Middle frontal gyrus (tissue), 1 donor: ENCODE data around the gene FGF13.

ENCODE experiments used
- DNase-seq: peaks from one replicate; pipeline ENCODE4 v3.0.0-alpha.2; 2015; ENCODE audit warnings: low spot score; ENCODE audit errors: extremely low spot score

The FGF13 gene

DNA sequence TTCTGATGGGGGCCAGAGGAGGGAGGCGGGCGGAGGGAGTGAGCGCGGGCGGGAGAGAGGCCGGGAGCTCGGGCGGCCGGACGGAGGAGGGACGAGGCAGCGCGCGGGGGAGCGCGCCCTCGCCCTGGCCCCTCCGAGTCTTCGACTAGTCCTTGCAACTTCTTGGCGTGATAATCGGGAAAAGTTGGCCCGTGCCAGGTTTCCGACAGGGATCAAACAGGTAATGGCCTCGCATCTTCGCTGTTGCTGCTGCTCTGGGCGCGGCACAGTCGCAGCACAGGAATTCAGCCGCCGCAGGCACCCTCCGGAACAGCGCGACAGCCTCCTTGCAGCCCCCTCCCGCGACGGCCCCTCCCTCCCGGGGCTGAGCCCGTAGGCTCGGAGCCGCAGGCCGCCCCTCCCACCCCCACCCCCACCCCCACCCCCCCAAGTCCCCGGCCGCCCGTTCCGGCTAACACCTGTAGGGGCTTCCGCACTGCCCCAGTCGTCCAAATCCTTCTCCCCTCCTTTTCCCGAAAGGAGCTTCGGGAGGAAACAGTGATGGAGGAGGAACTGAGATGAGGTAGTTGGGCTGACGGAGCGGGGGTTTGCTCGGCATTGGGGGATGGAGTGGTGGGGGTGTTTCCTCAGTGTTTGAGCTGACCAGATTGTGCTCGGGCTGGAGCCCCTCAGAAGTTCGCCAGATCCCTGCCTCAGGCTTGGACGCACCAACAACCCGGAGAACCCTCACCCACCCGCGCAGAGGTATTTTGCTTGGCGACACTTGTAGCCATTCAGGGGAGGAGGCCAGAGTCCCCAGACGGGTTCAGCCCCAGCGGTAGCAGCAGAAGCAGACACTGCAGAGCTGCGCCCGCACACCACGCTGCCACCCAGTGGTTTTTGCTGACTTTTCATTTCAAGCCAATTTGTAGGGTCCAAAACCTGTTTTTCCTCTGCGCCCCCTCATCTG, at the start of gene FGF13:
TSS of gene FGF13 (minus strand) at position 319 of the 949 bp plus-strand sequence. CDS start 714 bp downstream, outside the sequence.
- DNase-seq, result no peak

DNA sequence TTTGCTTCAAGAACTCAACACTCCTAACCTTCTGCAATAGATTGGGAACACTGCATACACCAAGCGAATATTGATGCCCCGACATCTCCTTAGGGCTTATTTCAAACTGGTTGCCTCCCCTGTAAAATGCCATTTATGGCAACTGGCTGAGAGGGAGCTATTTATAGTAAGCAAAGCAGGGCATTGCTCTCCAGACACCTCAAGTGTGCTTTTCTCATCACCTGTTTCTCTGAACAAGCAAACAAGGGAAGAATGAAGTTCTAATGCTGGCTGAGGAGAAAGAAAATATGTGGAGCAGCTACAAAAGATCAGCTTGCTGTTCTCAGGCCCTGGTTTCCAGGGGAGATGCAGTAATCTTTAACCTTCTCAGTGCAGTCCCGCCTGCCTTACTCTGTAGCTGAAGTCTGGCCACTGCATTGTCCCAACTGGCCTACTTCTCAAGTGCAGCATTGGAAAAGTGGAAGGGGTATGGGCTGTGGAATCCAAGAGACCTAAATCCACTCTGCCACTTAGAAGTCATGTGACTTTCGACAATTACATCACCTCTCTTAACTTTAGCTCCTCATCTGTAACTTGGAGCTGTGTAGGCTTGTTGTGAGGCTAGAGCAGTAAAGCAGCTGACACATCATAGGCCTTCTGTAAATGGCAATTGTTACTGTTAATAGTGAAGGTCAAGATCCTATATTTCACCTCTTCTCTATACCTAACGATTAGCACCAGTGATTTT, 47.9 kb upstream of the FGF13 start:
- no peak for DNase-seq

DNA sequence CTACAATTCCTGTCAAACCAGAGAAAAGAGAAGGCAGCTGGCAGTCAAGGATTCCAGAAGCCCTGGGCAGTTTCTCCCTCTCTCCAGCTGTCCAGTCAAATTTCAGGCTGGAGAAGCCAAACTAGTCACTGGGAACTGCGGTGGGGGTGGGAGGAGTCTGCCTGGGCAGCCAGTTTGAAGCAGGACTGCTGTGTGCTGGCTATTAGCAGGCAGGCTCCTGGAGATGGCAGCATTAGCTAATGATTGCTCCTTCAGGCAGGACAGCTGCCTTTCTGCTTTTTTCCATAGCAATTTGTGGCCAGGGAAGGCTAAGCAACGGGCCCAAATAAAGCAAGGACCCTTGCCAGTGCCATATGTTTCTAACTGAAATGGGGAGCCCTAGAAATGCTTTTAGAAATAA, 44.7 kb upstream of the FGF13 start:
- DNase-seq, result no peak

DNA sequence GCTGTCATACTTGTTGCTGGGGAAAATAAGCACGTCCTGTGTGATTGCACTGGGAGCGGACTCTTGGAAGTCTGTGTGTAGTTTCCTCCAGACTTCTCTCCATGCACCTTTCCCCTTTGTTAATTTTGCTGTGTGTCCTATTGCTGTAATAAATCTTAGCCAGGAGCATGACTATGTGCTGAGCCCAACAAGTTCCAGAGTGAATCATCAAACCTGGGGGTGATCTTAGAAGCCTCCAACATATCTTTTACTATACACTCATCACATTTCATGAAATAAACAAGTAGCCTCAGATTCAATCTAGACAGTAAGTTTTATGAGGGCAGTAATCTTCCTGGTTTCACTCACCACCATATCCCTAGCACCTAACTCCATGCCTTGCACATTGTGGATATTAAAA, 43.3 kb upstream of the FGF13 start:
- no peak for DNase-seq

DNA sequence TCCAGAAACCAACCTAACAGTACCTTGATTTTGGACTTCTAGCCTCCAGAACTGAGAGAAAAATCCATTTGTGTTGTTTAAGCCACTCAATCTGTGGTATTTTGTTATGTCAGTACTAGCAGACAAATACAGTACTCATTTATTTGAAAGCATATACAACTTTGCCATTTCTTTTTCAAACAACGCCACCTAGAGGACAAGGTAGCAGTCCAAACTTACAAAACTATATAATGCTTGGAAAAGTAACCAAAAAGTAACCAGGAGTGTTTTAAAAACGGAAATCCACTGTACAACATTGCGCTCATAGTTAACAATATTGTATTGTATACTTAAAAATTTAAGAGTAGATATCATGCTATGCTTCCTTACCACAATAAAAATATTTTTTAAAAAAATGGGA, 37.0 kb upstream of the FGF13 start:
- no peak for DNase-seq

GRCh38 chrX:138745196-138745595, 33.7 kb upstream of the FGF13 start:
- peak; percentile 13 for DNase-seq

DNA sequence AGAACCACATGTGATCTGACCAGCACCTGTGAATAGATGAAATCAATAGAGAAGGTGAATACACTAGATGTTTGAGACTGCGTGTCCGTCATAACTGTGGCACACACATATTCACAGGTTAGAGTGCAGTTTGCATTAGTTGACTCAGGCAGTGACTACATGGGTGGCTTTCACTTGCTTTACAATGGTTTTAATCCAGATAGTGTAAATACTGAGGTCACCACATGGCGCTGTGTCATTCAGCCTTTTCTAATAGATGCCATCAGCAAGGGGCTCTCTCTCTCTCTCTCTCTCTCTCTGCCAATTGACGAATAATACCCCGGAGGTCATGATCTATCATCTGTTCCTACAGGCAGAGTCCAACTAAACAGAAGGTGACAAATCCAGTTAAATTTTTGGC, 30.7 kb upstream of the FGF13 start:
- DNase-seq, result no peak

DNA sequence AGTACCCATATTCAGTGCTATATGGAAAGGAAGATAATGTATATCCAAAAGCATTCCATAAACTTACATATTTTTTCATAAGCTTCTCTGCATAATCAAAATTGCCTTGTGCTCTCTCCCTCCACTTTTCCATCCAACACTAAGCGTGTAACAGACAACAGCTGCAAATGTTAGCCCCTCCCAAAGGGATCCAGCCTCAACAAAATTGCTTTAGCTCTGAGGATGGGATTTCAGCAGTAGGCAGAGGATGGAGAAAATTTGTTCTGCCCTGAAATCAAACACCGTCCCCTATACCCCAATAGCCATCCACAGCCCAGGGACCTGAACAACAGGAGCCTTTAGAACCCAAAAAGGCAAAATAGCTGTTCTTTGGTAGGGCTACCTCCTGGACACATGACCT, 28.8 kb upstream of the FGF13 start:
- DNase-seq, result no peak

DNA sequence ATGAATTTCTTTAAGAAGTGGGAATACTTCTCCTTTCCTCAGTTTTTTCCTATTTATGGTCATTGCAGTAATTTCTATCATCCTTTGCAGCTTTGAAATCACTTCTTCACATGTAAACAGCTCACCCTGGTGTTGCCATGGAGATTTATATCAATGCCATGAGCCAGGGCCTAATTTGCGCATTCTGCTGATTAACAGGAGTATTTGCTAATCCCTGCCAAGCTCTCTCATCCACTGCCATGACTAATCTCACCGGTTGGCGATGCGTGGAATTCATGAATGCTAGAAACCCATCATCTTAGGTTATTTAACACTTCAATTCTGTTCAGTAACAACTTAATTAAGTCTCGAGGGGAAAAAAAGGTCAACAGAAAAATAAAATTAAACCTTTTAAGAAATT, 11.8 kb upstream of the FGF13 start:
- no peak for DNase-seq

GRCh38 chrX:138719396-138719795, 7.9 kb upstream of the FGF13 start:
- DNase-seq, result no peak

DNA sequence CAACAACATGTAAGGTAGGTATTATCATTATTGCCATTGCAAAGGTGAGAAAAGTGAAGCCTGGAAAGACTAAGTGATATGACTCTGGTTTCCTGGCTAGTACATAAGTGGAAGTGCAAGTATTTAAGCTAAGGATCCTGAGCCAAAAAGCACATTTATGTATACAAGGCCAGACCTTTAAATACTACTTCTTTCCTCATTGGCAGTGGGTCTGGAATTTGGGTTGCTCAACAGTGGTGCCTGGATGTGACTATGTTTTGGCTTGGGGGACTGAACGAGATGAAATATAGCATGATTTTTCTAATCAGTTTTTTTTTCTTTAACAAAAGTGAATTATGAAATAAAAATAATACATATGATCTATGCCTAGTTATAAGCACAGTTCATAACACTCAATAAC, 7.4 kb upstream of the FGF13 start:
- DNase-seq, result no peak

DNA sequence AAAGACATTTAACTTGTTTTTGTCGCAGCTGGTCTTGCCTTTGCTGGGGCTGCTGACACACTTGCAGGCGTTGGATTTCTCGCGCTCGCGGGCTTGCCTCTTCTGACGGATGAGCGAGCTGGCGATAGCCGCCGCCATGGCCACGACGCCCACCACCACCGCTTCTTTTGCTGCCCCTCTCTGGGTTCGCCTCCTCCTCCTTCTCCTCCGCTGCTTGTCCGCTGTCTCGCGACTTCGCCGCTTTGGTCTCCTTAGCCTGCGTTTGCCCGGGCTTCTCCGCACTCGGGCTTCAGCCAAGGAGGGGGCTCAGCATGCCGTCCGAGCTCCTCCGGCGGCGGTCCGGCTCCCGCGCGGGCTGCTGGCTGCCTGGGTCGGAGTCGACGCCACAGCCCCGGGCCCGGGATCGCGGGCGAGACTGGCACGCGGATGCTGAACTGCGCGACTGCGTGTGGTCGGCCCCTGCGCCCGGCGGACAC, 613 bp downstream of the FGF13 start:
- DNase-seq, result no peak

DNA sequence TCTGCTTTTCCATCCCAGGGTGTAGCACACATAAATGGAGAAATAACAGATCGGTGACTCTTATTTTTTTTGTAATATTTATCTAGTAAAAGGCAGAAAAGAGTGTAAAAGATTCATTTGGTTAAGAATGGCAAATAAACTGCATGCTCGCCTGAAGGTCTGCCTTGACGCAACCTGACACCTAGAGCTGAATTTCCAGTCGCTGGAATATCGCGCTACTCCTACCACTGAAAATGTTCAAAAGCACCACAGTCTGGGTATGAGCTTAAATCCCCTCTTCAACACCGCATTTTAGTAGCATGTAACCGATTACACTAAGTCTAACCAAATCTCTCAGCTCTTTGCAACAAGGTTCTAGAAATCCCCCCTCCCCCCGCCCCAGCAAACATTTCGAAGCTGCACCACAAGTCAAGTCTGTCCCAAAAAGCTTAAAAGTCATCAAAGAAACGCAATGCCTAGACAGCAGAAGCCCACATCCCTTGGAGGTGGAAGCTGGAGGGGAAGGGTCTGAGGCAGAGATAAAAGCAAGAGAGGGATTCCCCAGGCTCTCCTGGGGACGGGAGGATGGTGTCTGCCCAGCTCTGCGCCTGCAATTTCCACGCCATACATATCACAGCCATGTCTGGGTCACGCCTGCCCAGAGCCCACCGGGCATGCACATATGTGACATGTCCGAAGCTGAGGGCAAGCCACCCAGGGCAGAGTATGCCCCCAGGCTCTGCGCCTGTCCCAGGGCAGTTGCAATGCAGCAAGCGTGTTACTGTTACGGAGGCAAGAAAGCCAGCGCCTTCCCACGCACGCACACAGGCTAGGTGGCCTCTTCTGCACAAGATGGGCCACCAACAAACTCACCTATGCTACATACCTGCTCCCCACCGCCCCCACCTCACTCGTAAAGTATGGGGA, 1.4 kb downstream of the FGF13 start:
- DNase-seq, result no peak

DNA sequence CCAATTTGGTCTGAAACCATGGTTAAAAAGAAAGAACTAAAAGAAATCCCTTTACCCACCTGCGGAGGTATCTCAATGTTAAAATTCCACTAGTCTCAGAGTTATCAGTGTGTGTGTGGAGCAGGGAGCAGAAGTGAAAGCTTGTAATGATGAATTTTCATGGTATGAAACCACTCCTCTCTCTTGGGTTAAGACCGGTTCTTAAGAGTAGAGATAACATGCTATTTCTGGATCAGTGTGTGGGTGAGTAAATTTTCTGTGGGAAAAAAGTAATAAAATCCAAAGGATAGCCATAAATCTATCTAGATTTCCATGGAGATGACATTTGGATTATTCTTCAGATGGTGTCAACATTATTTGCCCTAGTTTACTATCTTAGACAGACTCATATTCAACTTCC, 3.2 kb downstream of the FGF13 start:
- DNase-seq, result no peak

- no peak for DNase-seq
These were observed 6.9 kb downstream of the FGF13 start for GRCh38 chrX:138704596-138704995.

DNA sequence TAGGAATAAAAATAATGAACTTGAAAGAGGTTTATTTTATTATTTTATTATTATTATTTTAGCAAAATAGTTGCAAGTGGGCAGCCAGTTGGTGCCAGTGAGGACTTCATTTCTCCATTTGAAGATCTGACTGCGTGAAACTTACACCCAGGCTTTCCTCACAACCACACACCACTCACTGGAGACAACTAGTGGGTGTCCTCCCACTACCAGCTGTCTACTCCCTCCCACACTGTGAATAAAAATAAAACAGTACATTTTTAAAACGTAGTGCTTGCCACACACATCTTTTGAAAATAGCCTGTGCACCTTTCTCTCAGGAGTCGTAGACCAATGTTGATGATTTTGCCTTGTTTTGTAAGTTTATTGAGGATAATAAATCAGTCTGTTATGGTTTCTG, 7.4 kb downstream of the FGF13 start:
- no peak for DNase-seq

GRCh38 chrX:138692591-138692990, 18.9 kb downstream of the FGF13 start:
- no peak for DNase-seq

GRCh38 chrX:138691186-138691585, 20.3 kb downstream of the FGF13 start:
- DNase-seq, result no peak

DNA sequence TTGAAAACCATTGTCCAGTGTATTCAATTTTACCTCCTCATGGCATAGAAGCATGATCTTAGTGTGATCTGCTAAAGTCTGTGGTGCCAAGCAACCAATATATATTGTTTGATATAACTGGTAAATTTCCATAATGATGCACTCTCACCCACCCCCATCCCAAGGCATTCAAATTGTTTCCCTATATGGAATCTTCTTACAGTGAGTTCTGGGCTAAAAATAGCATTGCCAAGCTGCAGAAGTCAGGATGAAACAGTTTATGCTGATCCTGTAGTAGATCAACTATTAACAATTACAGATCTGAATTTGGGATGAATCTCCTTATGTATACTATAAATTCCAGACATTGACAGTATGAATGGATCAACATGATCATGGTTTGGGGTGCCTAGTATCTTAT, 20.9 kb downstream of the FGF13 start:
- DNase-seq, result no peak

DNA sequence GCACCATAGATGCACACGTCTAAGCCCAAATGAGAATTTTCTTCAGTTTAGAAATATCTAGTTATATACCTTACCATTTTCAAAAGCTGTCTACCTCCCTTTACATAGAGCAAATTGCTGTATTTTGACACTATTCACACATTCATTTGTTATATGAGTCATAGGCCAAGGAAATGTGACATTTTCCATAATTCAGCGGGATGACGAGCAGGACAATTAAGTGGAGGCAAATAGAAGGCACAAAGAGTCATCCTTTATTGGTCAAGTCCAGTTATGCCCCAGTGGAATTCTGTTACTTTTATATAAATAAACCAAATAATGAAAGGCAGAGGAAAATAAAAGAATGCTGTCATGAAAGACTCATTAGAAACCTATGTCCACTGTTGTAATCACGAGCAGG, 27.9 kb downstream of the FGF13 start:
- DNase-seq, result no peak

- DNase-seq, result no peak
These were observed 41.8 kb downstream of the FGF13 start for GRCh38 chrX:138669693-138670092.
